ENCODE measurements around the gene GPC2.

GPC2 gene

DNA sequence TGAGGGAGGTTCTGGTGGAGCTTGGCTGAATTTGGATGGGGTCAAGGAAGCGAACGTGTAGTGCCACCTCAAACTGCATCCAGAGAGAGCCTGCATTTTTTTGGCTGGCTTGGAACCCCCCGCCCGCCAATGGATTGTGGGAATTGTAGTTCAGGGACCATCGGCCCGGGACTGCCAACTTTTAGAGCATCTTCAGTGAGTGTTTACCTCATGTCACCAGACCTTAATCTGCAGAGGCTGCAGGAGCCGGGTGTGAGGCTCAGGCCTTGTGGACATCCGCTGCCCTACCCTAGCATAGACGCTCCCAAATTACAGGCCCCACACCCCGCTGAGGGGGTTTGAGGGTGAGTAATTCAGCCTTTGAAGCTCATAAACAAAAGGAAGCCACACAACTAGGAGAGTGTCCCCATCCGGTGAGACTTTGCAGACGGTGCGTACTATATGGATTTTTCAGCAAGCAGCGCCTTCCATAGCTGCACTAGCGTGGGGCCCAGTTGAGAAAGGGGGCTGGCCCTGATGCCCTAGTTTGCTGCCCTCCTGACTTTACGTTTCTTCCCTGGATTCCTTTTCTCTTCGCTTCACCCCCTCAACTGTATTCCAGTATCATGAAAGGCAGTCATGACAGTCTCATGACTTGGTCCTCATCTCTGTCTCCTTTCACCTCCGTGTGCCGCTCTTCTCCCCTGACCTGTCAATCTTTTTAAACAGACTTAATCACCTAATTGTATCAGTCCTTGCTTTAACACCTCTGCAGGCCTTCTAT, 57.0 kb downstream of the GPC2 start:
- peak; percentile 41 for DNase-seq (ENCODE audit: low read depth)

Data from stimulated activated CD8-positive, alpha-beta memory T cell treated with anti-CD3 and anti-CD28 coated beads, Interleukin-7, amount 100 ng/mL, for 24 hours (primary cell).